ENCODE data around the gene OPN5. TPM values are rescaled to one million over a fixed set of nuclear protein-coding genes. Genes with fewer than 3 reads are reported as not detected.

The OPN5 gene
- total RNA-seq, 4 donors from 2014 or later = not detected

DNA sequence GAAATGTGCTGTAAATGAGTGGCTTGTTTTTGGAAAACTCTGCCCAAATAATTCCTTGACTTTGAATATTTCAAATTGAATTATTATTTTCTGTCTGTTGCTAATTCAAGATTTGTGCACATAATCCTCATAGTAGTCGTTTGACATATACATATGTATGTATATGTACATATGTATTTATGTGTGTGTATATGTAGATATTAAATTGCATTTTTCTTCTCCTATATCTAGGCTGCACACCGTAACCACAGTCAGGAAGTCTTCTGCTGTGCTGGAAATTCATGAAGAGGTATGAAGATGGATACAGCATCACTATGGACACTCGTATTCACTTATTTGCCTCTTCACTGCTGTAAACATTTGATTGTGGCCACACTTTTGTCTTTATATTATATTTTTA lies 29.6 kb downstream of the OPN5 start:
- Histone ChIP-seq H3K27me3 (no peaks in the 10 kb centered on the region), H3K36me3 (no peaks in the 10 kb centered on the region), H3K4me1 (no peaks in the 10 kb centered on the region), H3K4me3 (no peak overlapping the region), H3K9me3 (no peaks in the 10 kb centered on the region), H3K27ac (no peak overlapping the region)
- no peak for DNase-seq
- intact Hi-C loops (cut with DNase I; ENCODE audit: low total_unique reads) = no loop called here
- TF ChIP-seq POLR2AphosphoS5 (IDR thresholded peaks at IDR 0.05) = no peak
- no peak for TF ChIP-seq POLR2A (IDR thresholded peaks at IDR 0.05)
- TF ChIP-seq, protein P1, sequence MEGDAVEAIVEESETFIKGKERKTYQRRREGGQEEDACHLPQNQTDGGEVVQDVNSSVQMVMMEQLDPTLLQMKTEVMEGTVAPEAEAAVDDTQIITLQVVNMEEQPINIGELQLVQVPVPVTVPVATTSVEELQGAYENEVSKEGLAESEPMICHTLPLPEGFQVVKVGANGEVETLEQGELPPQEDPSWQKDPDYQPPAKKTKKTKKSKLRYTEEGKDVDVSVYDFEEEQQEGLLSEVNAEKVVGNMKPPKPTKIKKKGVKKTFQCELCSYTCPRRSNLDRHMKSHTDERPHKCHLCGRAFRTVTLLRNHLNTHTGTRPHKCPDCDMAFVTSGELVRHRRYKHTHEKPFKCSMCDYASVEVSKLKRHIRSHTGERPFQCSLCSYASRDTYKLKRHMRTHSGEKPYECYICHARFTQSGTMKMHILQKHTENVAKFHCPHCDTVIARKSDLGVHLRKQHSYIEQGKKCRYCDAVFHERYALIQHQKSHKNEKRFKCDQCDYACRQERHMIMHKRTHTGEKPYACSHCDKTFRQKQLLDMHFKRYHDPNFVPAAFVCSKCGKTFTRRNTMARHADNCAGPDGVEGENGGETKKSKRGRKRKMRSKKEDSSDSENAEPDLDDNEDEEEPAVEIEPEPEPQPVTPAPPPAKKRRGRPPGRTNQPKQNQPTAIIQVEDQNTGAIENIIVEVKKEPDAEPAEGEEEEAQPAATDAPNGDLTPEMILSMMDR (IDR thresholded peaks at IDR 0.05) = no peak
- TF ChIP-seq EP300 (IDR thresholded peaks at IDR 0.05; ENCODE audit: low read depth) = no peak
- 73 to 86% methylated on average over 3 of the region's 3 CpGs for WGBS, 2 donors (ENCODE audit: low coverage in 1 of 2)
- in situ Hi-C loops (cut with MboI; ENCODE audit: low pct_ligation_motif_present in 1 of 4, low pct_unique_long_range_greater_than_20kb in 1 of 4, low sequenced_read_pairs in 3 of 4) = no loop called here

DNA sequence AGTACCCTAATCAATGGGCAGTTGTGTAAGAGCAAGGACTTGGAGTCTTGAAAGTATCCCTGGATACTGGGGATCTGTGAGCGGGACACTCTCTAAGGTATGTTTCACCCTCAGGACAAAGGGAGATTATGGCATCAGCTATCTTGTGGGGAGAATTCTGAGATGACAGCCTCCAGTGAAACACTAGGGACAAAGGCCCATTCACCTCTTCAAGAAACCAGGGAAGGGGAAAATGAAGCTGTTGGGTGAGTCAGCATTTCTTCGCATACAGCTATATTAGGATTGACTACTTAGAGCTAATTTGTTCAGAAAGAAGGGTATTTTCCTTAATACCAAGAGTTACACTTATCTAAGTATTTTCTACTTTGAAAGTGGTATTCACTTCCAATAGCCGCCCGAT lies 35.9 kb downstream of the OPN5 start:
- intact Hi-C loops (cut with DNase I; ENCODE audit: low total_unique reads) = no loop called here
- in situ Hi-C loops (cut with MboI; ENCODE audit: low pct_ligation_motif_present in 1 of 4, low pct_unique_long_range_greater_than_20kb in 1 of 4, low sequenced_read_pairs in 3 of 4) = no loop called here
- H3K36me3 ChIP-seq = no peaks in the 10 kb centered on the region
- no peaks in the 10 kb centered on the region for H3K4me1 ChIP-seq
- TF ChIP-seq POLR2AphosphoS5 (IDR thresholded peaks at IDR 0.05) (no peak), EP300 (IDR thresholded peaks at IDR 0.05; ENCODE audit: low read depth) (no peak), POLR2A (IDR thresholded peaks at IDR 0.05) (no peak)
- TF ChIP-seq, protein P1 (IDR thresholded peaks at IDR 0.05) = no peak
- no peak overlapping the region for H3K4me3 ChIP-seq
- H3K27ac ChIP-seq = no peak overlapping the region
- 85 to 100% methylated on average over 4 of the region's 4 CpGs for WGBS, 2 donors (ENCODE audit: low coverage in 1 of 2)
- no peak for DNase-seq
- no peaks in the 10 kb centered on the region for H3K27me3 ChIP-seq
- H3K9me3 ChIP-seq = no peaks in the 10 kb centered on the region

DNA sequence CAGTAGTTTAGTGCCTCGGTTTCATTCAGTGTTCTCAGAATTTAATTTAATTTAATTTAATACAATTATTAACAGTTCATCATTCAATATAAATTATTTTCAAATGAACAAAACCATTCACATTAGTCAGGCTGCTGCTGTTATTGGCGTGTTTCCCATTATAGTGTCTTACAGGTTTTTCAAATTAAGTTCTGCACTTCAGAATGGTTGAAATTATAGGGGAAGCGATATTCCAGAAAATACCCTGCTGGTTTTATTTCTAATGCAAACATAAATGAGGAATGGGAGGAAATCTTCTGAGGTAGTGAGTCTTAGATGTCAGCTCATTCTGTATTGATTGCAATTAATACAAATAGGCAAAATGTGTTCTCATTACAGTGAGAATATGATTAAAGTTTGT lies 37.6 kb downstream of the OPN5 start:
- 82 to 85% methylated on average over 3 of the region's 3 CpGs for WGBS, 2 donors (ENCODE audit: low coverage in 1 of 2)
- in situ Hi-C loops (cut with MboI; ENCODE audit: low pct_ligation_motif_present in 1 of 4, low pct_unique_long_range_greater_than_20kb in 1 of 4, low sequenced_read_pairs in 3 of 4) = no loop called here
- Histone ChIP-seq H3K4me1 (no peaks in the 10 kb centered on the region), H3K36me3 (no peaks in the 10 kb centered on the region), H3K27ac (no peak overlapping the region), H3K9me3 (no peaks in the 10 kb centered on the region), H3K4me3 (no peak overlapping the region), H3K27me3 (no peaks in the 10 kb centered on the region)
- no peak for DNase-seq
- TF ChIP-seq POLR2AphosphoS5 (IDR thresholded peaks at IDR 0.05) (no peak), POLR2A (IDR thresholded peaks at IDR 0.05) (no peak), EP300 (IDR thresholded peaks at IDR 0.05; ENCODE audit: low read depth) (no peak)
- TF ChIP-seq, protein P1 (IDR thresholded peaks at IDR 0.05) = no peak
- intact Hi-C loops (cut with DNase I; ENCODE audit: low total_unique reads) = no loop called here

DNA sequence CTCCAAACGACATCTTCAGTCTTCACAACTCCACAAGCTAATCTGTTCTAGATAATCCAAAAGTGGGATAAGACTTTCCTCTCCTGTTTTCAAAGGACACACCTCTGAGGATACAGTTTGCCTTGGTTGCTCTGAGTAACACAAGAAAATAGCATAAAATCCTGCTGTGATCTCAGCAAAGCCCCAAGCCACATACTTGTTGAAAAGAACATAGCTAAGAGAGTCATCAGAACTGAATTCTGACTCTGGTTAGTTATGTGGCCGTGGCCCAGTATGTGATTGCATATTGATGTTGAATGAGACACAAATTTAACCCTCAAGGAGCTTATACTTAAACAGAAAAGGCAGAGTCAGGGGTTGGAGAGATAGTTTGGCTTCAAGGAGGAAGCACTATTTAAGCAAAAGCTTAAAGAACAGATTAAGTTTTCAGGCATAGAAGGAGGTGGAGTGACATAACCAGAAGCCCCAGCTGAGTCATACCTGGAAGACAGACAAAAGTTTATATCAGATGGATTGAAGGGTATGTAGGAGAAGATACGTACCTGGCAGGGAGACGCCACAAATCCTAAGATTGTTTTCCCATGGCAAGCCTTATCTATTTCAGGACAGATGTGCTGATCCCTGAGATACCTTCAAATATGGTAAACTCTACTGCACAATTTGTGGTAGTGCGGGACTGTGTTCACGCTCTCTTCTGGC lies 41.2 kb downstream of the OPN5 start:
- H3K36me3 ChIP-seq = no peaks in the 10 kb centered on the region
- in situ Hi-C loops (cut with MboI; ENCODE audit: low pct_ligation_motif_present in 1 of 4, low pct_unique_long_range_greater_than_20kb in 1 of 4, low sequenced_read_pairs in 3 of 4) = no loop called here

More for the DNA sequence above, 41.2 kb downstream of the OPN5 start:
- no peak overlapping the region for H3K27ac ChIP-seq
- H3K4me3 ChIP-seq = no peak overlapping the region
- WGBS, 2 donors (ENCODE audit: low coverage in 1 of 2) = 67 to 86% methylated on average over 6 of the region's 6 CpGs
- no peaks in the 10 kb centered on the region for H3K27me3 ChIP-seq
- H3K9me3 ChIP-seq = no peaks in the 10 kb centered on the region
- H3K4me1 ChIP-seq = no peaks in the 10 kb centered on the region
- DNase-seq = no peak
- intact Hi-C loops (cut with DNase I; ENCODE audit: low total_unique reads) = no loop called here
- no peak for TF ChIP-seq POLR2AphosphoS5 (IDR thresholded peaks at IDR 0.05)

Data from transverse colon (tissue), 4 donors.